GM19467 (cell line): Measurements from ENCODE around the gene OCSTAMP.

Source experiments
- ATAC-seq: cut with Tn5 transposase; IDR thresholded peaks from one replicate; pipeline ENCODE4 v1.9.1; 2021; ENCODE audit warnings: mild to moderate bottlenecking, moderate library complexity; ENCODE audit not compliant: unreplicated experiment

The OCSTAMP gene

DNA sequence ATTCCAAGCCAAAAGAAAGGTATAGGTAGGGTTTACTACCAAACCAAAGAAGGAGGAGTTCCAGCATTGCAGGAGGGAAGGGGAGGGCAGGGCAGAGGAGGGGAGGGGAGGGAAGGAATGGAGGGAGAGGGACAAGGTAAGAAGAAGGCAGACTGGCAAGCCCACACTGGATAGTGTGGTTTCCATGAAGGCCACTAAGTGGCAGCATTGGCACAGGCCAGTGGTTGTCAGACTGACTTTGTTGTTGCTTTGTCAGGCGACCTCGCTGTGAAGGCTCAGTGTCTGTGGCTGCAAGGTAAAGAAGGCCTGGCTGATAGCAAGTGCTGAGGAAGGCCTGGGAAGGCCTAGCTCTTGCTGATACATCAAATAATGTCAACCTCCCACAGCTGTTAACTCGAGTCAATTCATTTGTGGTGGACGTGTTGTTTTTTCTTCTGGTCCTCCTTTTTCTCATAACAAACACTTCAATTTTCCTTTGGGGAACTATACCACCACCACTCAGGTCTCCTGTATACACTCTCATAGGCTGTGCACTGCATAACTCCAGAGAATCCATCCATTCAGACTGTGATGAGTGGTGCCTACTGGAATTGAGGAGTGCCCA is 29.4 kb downstream of the OCSTAMP start:
- no peak for ATAC-seq

DNA sequence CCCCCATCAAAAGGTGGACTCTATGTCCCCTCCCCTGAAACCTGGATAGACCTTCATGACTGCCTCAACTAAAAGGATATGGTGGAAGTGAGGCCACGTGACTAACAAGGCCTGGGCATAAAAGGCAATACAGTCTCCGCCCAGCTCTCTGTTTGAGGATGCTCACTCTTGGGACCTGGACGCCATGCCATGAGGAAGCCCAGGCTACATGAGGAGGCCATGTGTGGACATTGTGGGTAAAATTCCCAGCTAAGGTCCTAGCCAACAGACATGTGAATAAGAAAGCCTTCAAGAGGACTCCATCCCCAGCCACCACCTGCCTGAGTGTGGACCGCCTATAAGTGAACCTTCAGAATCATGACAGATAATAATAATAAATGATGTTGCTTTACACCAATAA is 29.9 kb downstream of the OCSTAMP start:
- no peak for ATAC-seq

DNA sequence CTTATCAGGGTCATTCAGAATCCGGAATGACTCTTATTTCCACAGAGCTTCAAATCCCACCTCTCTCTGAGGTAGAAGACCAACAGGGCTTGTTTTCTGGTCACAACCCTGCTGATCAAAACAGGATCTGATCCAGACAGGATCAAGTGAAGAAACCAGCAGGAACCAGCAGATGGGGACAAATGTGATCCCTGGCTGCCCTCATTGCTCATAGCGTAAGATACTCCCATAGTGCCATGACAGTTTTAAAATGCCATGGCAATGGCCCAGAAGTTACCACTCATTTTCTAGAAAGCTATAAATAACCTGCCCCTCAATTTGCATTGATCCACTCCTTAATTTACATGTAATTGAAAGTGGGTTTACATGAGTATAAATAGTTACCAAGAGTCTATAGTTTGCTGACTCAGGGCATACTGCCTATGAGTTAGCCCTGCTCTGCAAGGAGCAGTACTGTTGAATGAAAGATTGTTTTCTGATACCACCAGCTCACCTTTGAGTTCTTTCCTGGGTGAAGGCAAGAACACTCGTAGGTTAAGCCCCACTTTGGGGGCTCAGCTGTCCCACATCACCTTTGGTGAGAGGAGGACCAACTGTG is 30.9 kb downstream of the OCSTAMP start:
- no peak for ATAC-seq

DNA sequence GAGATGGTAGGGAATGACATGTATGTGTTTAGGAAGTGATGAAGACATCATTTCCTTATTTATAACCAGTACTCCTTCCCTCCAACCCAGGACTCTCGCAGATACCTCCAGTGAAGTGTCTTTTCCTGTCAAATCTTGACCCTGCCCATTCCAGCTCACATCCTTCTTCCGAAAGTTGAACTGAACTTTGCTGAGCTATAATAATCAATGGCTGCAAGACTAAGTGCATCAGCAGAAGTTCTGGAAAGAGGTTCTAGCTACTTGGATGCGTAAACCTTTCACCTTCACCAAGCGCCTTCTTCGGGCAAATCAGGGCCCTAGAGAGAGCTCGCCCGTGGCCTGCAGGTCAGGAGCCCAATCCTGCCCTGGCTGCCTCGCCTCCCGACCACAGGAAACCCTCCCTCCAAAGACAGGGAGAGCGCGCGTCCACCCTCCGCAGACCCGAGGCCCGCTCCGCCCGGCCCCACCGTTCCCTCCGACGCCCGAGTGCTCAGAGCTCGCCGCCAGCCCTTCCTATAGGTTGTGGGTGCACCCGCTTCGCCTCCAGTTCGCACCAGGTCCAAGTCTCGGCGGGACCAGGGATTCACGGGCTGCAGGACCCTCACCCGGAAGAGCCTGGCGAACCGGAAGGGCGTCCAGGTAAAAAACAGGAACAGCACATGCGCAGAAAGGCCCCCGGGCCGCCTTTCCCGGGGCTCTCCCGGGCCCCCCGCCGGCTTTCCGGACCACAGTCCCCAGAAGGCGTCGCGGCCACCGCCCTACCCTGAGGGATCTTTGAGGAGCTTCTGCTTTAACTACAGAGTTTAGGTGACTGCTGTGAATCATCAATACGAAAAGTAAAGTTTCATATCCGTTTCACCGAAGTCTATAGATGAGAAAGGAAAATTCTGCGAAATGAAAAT is 37.3 kb downstream of the OCSTAMP start, which contains the start of gene ZNF334:
Gene ZNF334 (minus strand): TSS at position 617 of the 902 bp plus-strand sequence. CDS start 1,457 bp downstream, outside the sequence.
- ATAC-seq: no peak

DNA sequence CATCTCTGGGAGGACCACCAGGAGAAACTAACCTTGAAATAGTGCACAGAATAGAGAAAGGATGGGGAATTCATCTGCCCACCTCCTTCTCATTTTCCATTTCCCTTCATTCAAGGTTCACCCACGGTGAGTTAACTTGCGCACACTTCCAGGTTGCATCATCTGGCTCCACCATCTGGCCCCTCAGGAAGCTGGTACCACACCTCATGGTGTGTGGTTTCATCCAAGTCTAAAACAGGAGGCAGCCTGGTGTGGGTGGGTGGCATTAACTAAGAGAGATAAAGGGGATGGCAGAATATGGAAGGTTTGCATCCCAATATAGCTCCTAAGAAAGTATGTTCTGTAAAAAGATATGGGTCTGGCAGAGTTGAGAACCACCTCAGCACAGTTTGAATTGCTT is 40.9 kb downstream of the OCSTAMP start:
- ATAC-seq: no peak

DNA sequence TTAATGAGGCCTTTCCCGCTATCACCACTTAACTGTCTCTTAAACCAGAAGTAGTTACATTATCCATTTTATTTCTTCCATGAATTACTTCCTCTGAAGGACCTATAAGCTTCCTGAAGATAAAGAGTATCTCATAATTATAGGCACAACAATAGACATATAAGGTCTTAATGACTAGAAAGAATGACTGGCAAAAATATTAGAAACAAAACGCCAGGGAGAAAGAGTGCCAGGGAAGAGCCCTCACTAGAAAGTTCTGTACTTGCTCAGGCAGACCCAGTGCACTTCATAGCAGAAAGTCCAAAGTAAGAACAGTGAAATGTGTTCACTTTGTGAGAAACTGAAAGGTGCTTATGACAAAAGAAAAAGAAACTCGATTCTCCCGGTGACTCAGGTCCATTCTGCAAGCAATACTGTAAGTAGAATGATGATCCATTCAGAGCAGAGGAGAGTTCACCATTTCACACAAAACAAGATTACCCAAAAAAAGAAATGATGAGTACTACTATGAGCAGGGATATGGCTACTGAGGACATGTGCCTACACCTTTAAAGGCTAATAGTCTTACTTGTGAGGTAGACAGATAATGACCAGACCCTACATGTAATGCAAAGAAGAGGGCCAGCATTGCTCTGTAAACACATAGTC is 42.6 kb downstream of the OCSTAMP start:
- no peak for ATAC-seq

DNA sequence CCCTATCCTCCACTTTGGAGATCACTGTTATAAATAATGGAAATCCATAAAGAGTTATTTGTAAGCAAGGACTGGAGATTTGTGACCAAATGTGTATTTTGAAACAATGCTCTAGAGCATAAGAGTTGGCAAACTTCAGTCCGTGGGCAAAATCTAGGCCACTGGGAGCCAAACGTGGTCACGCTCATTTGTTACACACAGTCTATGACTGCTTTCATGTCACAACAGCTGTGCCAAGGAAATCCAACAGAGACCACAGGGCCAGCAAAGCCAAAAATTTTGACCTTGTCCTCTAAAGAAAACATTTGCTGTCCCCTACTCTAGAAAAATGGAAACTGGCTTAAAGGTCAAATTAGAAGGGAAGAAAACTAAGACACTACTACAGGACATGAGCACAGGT is 44.9 kb downstream of the OCSTAMP start:
- ATAC-seq: no peak

DNA sequence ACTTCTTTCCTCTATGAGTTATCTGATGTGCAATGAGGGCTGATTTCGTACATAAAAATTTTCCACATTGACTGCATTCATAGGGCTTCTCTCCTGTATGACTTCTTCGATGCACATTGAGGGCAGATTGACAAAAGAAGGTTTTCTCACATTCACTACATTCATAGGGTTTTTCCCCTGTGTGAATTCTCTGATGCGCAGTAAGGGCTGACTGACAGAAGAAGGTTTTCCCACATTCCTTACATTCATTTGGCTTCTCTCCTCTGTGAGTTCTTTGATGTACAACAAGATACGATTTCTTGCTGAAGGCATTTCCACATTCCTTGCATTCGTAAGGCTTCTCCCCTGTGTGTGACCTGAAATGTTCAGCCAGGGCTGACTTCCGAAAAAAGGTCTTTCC is 48.5 kb downstream of the OCSTAMP start:
- ATAC-seq: no peak

DNA sequence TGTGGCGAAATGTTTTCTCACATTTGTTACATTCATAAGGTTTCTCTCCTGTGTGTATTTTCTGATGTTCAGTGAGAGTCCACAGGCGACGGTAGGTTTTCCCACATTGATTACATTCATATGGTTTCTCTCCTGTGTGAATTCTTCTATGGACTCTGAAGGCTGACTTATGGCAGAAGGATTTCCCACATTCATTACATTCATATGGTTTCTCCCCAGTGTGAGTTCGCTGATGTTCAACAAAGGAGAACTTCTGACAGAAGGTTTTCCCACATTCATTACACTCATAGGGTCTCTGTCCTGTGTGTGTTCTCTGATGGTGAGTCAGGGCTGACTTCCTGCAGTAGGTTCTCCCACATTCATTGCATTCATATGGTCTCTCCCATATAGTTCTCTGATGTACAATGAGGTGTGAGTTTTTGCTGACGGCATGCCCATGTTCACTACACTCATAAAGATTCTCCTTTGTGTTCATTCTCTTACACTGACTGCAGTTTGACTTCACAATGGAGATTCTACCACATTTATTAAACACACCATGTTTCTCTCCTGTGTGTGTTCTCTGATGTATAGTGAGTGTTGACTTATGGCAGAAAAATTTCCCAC is 49.0 kb downstream of the OCSTAMP start:
- no peak for ATAC-seq

DNA sequence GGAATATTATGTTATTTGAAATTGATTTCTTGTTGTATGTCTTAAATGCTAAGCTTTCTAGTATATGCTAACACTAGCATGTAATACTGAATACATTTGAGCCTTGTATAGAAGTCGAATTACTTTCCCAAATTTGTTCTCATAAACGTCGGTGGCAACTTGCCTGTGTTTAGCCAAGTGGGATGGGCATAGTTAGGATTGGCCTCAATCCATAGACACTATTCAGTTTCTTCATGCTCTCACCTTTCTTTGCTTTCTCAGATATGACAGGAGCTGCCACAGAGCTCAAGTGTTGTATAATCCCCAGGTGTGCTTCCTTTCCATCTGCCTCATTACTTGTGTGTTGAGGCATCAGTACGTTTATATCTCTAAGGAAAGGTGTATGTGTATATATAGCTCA is 56.4 kb downstream of the OCSTAMP start:
- no peak for ATAC-seq

DNA sequence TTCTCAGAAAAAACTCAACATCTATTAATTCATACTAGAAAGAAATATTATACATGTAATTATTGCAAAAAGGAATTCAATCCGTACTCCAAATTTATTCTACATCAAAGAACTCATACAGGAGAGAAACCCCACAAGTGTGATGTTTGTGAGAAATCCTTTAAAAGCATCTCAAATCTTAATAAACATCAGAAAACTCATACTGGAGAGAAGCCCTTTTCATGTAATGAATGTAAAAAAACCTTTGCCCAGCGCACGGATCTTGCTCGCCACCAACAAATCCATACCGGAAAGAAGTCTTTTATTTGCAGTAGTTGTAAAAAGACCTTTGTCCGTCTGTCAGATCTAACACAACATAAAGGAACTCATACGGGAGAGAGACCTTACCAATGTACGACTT is 59.1 kb downstream of the OCSTAMP start:
- no peak for ATAC-seq
